MM.1S (cell line): ENCODE measurements around the gene IRX6.

ENCODE experiments used
- DNase-seq: peaks from one replicate; pipeline ENCODE4 v3.0.0-alpha.2; 2015
- H2AFZ ChIP-seq: fragments of 300-600 bp; sonication (generic); 2 replicates; pipeline ENCODE4 v1.6.0; 2016; ENCODE audit warnings: antibody characterized with exemption, low read length
- H3F3A ChIP-seq: fragments of 300-600 bp; sonication (generic); 2 replicates; pipeline ENCODE4 v1.6.1; 2016; ENCODE audit warnings: mild to moderate bottlenecking, antibody characterized with exemption, low read length, moderate library complexity, mixed read lengths; ENCODE audit not compliant: insufficient read depth
- H3K27ac ChIP-seq: fragments of 300-600 bp; sonication (generic); 2 replicates; pipeline ENCODE4 v1.5.1; 2016; ENCODE audit warnings: mild to moderate bottlenecking, low read length
- H3K27me3 ChIP-seq: fragments of 300-600 bp; sonication (generic); replicated peaks from 2 replicates; pipeline ENCODE4 v1.6.0; 2016; ENCODE audit warnings: low read length; ENCODE audit not compliant: insufficient read depth
- H3K36me3 ChIP-seq: fragments of 300-600 bp; sonication (generic); replicated peaks from 2 replicates; pipeline ENCODE4 v1.6.1; 2016; ENCODE audit warnings: mild to moderate bottlenecking, low read length, mixed read lengths; ENCODE audit not compliant: insufficient read depth
- H3K4me1 ChIP-seq: fragments of 300-600 bp; sonication (generic); 2 replicates; pipeline ENCODE4 v1.6.1; 2016; ENCODE audit warnings: low read length, mixed read lengths
- H3K4me2 ChIP-seq: fragments of 300-600 bp; sonication (generic); 2 replicates; pipeline ENCODE4 v1.6.0; 2016; ENCODE audit warnings: low read depth, low read length
- H3K4me3 ChIP-seq: fragments of 300-600 bp; sonication (generic); 2 replicates; pipeline ENCODE4 v1.5.1; 2016; ENCODE audit warnings: low read length, mixed read lengths
- H3K79me2 ChIP-seq: fragments of 300-600 bp; sonication (generic); 2 replicates; pipeline ENCODE4 v1.6.1; 2016; ENCODE audit warnings: mixed run types, low read length, mixed read lengths
- H3K9ac ChIP-seq: fragments of 300-600 bp; sonication (generic); 2 replicates; pipeline ENCODE4 v1.6.1; 2016; ENCODE audit warnings: low read length, mixed read lengths
- H3K9me2 ChIP-seq: fragments of 300-600 bp; sonication (generic); replicated peaks from 2 replicates; pipeline ENCODE4 v1.6.1; 2016; ENCODE audit warnings: mild to moderate bottlenecking, low read length, mixed read lengths; ENCODE audit not compliant: insufficient read depth
- H3K9me3 ChIP-seq: fragments of 300-600 bp; sonication (generic); replicated peaks from 2 replicates; pipeline ENCODE4 v1.6.1; 2016; ENCODE audit warnings: mild to moderate bottlenecking, low read length, mixed read lengths; ENCODE audit not compliant: insufficient read depth
- H4K20me1 ChIP-seq: fragments of 300-600 bp; sonication (generic); 2 replicates; pipeline ENCODE4 v1.6.1; 2016; ENCODE audit warnings: mild to moderate bottlenecking, low read length, moderate library complexity, mixed read lengths; ENCODE audit not compliant: insufficient read depth
- EZH2 ChIP-seq: fragments of 300-600 bp; sonication (generic); optimal IDR thresholded peaks from 2 replicates; pipeline ENCODE3; 2017; ENCODE audit warnings: low read depth, mild to moderate bottlenecking, antibody characterized with exemption, low read length, mixed read lengths
- EZH2phosphoT487 ChIP-seq: fragments of 300-600 bp; sonication (generic); IDR thresholded peaks from 2 replicates; pipeline ENCODE4 v1.6.1; 2018; ENCODE audit warnings: antibody characterized with exemption, low read length
- TF ChIP-seq, protein P1 (sequence below): fragments of 300-600 bp; sonication (generic); IDR thresholded peaks from 2 replicates; pipeline ENCODE4 v1.5.1; 2016; ENCODE audit warnings: antibody characterized with exemption, low read length, mixed read lengths

Gene IRX6

DNA sequence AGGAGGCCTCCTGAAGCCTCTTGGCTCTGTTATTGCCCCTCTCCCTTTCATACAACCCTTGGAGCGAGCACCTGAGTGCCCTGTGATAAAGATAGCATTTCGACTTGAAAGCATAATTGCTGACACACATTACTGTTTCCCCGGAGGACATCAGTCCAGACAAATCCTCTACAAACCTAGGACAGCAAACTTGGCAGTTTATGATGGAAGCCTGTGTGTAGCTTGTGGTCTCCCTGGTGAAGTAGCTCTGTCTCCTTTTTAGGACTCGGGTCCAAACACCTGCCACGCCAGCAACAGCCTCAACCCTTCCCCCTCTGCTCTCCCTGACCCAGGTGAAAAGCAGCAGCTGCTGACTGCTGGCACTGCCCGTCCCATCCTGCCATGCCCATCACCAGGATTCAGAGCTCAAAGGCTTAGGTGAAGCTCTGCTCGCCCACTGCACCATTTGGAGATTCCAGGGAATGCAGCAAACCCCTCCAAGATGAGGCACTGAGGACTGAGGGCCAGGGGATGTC lies 55.9 kb downstream of the IRX6 start:
- H3K9ac ChIP-seq, result no peak overlapping the region
- DNase-seq, result no peak
- no peaks in the 10 kb centered on the region for H3F3A ChIP-seq
- H3K9me3 ChIP-seq, result no peaks in the 10 kb centered on the region
- no peaks in the 10 kb centered on the region for H3K4me1 ChIP-seq
- no peak overlapping the region for H3K4me3 ChIP-seq
- H3K27me3 ChIP-seq, result no peaks in the 10 kb centered on the region
- H3K36me3 ChIP-seq, result no peaks in the 10 kb centered on the region
- H2AFZ ChIP-seq, result no peak overlapping the region
- H3K9me2 ChIP-seq, result no peaks in the 10 kb centered on the region
- no peaks in the 10 kb centered on the region for H3K79me2 ChIP-seq
- no peaks in the 10 kb centered on the region for H4K20me1 ChIP-seq
- no peak overlapping the region for H3K4me2 ChIP-seq
- no peak overlapping the region for H3K27ac ChIP-seq
- TF ChIP-seq EZH2 (no peak), EZH2phosphoT487 (no peak)
- TF ChIP-seq, protein P1, sequence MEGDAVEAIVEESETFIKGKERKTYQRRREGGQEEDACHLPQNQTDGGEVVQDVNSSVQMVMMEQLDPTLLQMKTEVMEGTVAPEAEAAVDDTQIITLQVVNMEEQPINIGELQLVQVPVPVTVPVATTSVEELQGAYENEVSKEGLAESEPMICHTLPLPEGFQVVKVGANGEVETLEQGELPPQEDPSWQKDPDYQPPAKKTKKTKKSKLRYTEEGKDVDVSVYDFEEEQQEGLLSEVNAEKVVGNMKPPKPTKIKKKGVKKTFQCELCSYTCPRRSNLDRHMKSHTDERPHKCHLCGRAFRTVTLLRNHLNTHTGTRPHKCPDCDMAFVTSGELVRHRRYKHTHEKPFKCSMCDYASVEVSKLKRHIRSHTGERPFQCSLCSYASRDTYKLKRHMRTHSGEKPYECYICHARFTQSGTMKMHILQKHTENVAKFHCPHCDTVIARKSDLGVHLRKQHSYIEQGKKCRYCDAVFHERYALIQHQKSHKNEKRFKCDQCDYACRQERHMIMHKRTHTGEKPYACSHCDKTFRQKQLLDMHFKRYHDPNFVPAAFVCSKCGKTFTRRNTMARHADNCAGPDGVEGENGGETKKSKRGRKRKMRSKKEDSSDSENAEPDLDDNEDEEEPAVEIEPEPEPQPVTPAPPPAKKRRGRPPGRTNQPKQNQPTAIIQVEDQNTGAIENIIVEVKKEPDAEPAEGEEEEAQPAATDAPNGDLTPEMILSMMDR, result no peak
